Esophagus muscularis mucosa (tissue), 4 donors: ENCODE data around the gene AUTS2. TPM values are rescaled to one million over a fixed set of nuclear protein-coding genes. Genes with fewer than 3 reads are reported as not detected.
A peak's percentile ranks its signal among the peaks of the same experiment; 100 is the strongest.

Experiments used
- DNase-seq: peaks from one replicate; pipeline ENCODE4 v3.0.0-alpha.2; 2017; ENCODE audit errors: extremely low spot score
- H3K27ac ChIP-seq, 4 donors: fragments of 200-600 bp; sonication (generic); replicated peaks in 1 of 4; 1 replicate in 3 of 4; 2 replicates in 1 of 4; pipeline ENCODE4 v1.5.1; 2016 to 2019; ENCODE audit warnings: mild to moderate bottlenecking in 1 of 4
- H3K27me3 ChIP-seq, 4 donors: fragments of 200-600 bp; sonication (generic); one replicate each; pipeline versions ENCODE4 v1.5.1 to v1.6.0; 2016 to 2019
- H3K36me3 ChIP-seq, 4 donors: fragments of 200-600 bp; sonication (generic); one replicate each; pipeline ENCODE4 v1.5.1; 2016 to 2019
- H3K4me1 ChIP-seq, 4 donors: fragments of 200-600 bp; sonication (generic); one replicate each; pipeline ENCODE4 v1.5.1; 2016 to 2019
- H3K4me3 ChIP-seq, 4 donors: fragments of 200-600 bp; sonication (generic); 1 replicate in 2 of 4; 2 replicates in 2 of 4; pipeline ENCODE4 v1.5.1; 2016 to 2019; ENCODE audit warnings: mild to moderate bottlenecking in 4 of 4, moderate library complexity in 1 of 4
- H3K9me3 ChIP-seq, 4 donors: fragments of 200-600 bp; sonication (generic); 1 replicate in 3 of 4; 2 replicates in 1 of 4; pipeline ENCODE4 v1.5.1; 2016 to 2019
- EP300 ChIP-seq: sonication (generic); formaldehyde crosslinking; IDR thresholded peaks from one replicate; pipeline ENCODE4 v1.6.1; 2017; ENCODE audit warnings: antibody characterized with exemption
- POLR2A ChIP-seq: fragments of 450-650 bp; IDR thresholded peaks from one replicate; pipeline ENCODE4 v1.6.1; 2017; ENCODE audit warnings: antibody characterized with exemption, moderate library complexity, mild to moderate bottlenecking, low read depth
- POLR2AphosphoS5 ChIP-seq, 2 donors: sonication (generic); formaldehyde crosslinking; IDR thresholded peaks; one replicate each; pipeline ENCODE4 v1.6.1; 2017; ENCODE audit warnings: antibody characterized with exemption in 2 of 2
- WGBS: methylation state at CpG from one replicate; pipeline ENCODE4 v1.1.5; 2018; 5-methylcytosine and 5-hydroxymethylcytosine counted together
- intact Hi-C: fragments of 100-400 bp; cut with DNase I; formaldehyde crosslinking; loops from one replicate; pipeline ENCODE4 v1.15.1; 2023
- total RNA-seq, 4 donors: library from RNA; depleted of rRNA; stranded (reverse); fragments of >200 nt; gene quantifications; one replicate each; pipeline versions ENCODE4 v1.1.0 to v1.2.1, GENCODE V29; 2016
- TF ChIP-seq, protein P1 (sequence below), 3 experiments: fragments of 200-600 bp in 2 of 3; fragments of 450-650 bp in 1 of 3; sonication (generic) in 2 of 3; IDR thresholded peaks; one replicate each; pipeline ENCODE4 v1.5.1; 2017 to 2019; ENCODE audit warnings: antibody characterized with exemption in 3 of 3, mild to moderate bottlenecking in 2 of 3, moderate library complexity in 1 of 3

The AUTS2 gene
- total RNA-seq, 4 donors from 2014 or later, result 18.5 to 44.9 (median 34.2) TPM

DNA sequence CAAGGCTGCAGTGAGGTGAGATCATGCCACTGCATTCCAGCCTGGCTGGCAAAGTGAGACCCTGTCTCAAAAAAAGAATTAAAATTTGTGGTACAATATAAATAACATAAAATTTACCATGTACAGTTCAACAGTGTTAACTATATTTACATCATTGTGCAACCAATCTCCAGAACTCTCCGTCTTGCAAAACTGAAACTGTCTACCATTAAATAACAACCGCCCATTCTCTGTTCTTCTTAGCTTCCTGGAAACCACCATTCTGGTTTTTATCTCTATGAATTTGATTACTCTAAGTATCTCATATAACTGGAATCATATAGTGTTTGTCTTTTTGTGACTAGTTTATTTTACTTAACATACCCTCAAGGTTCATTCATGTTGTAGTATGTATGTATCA lies 167.6 kb downstream of the AUTS2 start:
- Histone ChIP-seq H3K4me3 (no peak overlapping the region), H3K4me1 (peaks cover 4 to 27% (median 12%) of the 10 kb centered on the region in 4 donors), H3K36me3 (no peaks in the 10 kb centered on the region), H3K27me3 (no peaks in the 10 kb centered on the region), H3K27ac (no peak overlapping the region), H3K9me3 (no peaks in the 10 kb centered on the region)
- no peak for TF ChIP-seq POLR2AphosphoS5 (IDR thresholded peaks at IDR 0.05)
- TF ChIP-seq POLR2A, result no peak
- TF ChIP-seq, protein P1, sequence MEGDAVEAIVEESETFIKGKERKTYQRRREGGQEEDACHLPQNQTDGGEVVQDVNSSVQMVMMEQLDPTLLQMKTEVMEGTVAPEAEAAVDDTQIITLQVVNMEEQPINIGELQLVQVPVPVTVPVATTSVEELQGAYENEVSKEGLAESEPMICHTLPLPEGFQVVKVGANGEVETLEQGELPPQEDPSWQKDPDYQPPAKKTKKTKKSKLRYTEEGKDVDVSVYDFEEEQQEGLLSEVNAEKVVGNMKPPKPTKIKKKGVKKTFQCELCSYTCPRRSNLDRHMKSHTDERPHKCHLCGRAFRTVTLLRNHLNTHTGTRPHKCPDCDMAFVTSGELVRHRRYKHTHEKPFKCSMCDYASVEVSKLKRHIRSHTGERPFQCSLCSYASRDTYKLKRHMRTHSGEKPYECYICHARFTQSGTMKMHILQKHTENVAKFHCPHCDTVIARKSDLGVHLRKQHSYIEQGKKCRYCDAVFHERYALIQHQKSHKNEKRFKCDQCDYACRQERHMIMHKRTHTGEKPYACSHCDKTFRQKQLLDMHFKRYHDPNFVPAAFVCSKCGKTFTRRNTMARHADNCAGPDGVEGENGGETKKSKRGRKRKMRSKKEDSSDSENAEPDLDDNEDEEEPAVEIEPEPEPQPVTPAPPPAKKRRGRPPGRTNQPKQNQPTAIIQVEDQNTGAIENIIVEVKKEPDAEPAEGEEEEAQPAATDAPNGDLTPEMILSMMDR (IDR thresholded peaks at IDR 0.05), result no peak
- no peak for TF ChIP-seq EP300
- WGBS, result 74% methylated on average over 2 of the region's 2 CpGs
- no peak for DNase-seq
- intact Hi-C loops, result no loop called here

DNA sequence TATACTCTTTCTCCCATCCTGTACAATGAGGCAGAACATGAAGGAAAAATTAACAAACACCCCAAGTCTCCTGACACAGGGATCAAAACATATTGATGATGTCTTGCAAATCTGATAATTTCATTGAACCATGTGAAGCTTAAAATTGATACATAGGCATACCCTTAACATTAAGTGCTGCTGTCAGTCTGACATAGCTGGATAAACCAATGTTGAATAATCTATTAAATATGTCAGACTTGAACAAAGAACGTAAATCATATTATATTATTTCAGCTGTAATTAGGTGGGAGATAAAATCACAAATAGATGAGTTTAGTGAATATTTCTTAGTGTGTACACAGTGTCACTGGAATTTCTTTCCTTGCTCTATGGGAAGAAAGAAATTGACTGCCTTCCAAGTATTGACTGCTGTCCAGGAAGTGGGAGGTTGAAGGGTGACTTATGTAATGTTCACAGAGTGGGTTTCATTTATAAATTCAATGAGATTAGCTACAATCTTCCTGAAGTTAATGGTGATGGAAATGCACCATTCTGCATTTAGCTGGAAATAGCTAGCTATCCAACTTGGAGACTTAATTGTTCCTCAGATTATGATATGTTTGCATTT lies 170.8 kb downstream of the AUTS2 start:
- H3K27me3 ChIP-seq, result no peaks in the 10 kb centered on the region
- no peak for TF ChIP-seq EP300
- H3K36me3 ChIP-seq, result no peaks in the 10 kb centered on the region
- 59% methylated on average over 1 of the region's 1 CpG for WGBS
- H3K27ac ChIP-seq, result no peak overlapping the region
- intact Hi-C loops, result no loop called here
- no peak overlapping the region for H3K4me3 ChIP-seq
- peaks cover 4 to 46% (median 29%) of the 10 kb centered on the region in 4 donors for H3K4me1 ChIP-seq
- no peaks in the 10 kb centered on the region for H3K9me3 ChIP-seq
- DNase-seq, result no peak

GRCh38 chr7:69769826-69770225 lies 171.6 kb downstream of the AUTS2 start:
- Histone ChIP-seq H3K36me3 (no peaks in the 10 kb centered on the region), H3K4me3 (no peak overlapping the region), H3K27ac (no peak overlapping the region), H3K4me1 (peaks cover 4 to 51% (median 33%) of the 10 kb centered on the region in 4 donors), H3K9me3 (no peaks in the 10 kb centered on the region), H3K27me3 (no peaks in the 10 kb centered on the region)
- 90% methylated on average over 1 of the region's 1 CpG for WGBS
- no peak for DNase-seq
- TF ChIP-seq POLR2A, result no peak
- TF ChIP-seq EP300, result no peak
- no peak for TF ChIP-seq POLR2AphosphoS5 (IDR thresholded peaks at IDR 0.05)
- TF ChIP-seq, protein P1 (IDR thresholded peaks at IDR 0.05), result no peak
- intact Hi-C loops, result no loop called here

DNA sequence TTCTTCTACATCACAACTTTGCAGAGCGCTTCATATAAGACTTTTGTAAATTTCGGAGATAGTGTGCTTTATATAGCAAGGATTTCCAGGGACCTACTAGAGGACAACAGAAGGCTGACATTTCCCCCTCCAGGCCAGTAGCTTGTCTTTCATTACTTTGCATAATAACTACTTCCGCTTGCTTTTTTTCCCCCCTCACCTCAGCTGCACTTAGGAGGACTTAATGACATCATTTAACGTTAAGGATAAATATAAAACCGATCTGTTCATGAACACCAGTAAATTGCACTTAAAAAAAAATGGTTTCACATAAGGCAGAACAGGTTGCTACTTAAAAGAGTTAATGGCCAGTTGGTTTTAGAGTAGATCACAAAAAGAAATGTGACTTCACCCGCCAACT lies 172.3 kb downstream of the AUTS2 start:
- WGBS, result 87% methylated on average over 6 of the region's 6 CpGs
- H3K9me3 ChIP-seq, result no peaks in the 10 kb centered on the region
- intact Hi-C loops, result no loop called here
- TF ChIP-seq, protein P1 (IDR thresholded peaks at IDR 0.05), result no peak
- no peak for TF ChIP-seq POLR2AphosphoS5 (IDR thresholded peaks at IDR 0.05)
- H3K27ac ChIP-seq, result no peak overlapping the region
- DNase-seq, result no peak
- no peak overlapping the region for H3K4me3 ChIP-seq
- H3K36me3 ChIP-seq, result no peaks in the 10 kb centered on the region
- H3K4me1 ChIP-seq, result peaks cover 4 to 59% (median 37%) of the 10 kb centered on the region in 4 donors
- no peaks in the 10 kb centered on the region for H3K27me3 ChIP-seq

GRCh38 chr7:69772718-69773436 lies 174.6 kb downstream of the AUTS2 start:
- Histone ChIP-seq H3K9me3 (no peaks in the 10 kb centered on the region), H3K27ac (peak overlapping the region; percentile 32 to 50 (median 42)), H3K27me3 (no peaks in the 10 kb centered on the region), H3K4me3 (no peak overlapping the region), H3K4me1 (peaks cover 4 to 80% (median 51%) of the 10 kb centered on the region in 4 donors), H3K36me3 (no peaks in the 10 kb centered on the region)
- TF ChIP-seq EP300, result no peak
- no peak for TF ChIP-seq POLR2A
- TF ChIP-seq POLR2AphosphoS5 (IDR thresholded peaks at IDR 0.05), result no peak
- TF ChIP-seq, protein P1 (IDR thresholded peaks at IDR 0.05), result no peak
- intact Hi-C loops, result no loop called here
- 59% methylated on average over 9 of the region's 9 CpGs for WGBS
- no peak for DNase-seq
